ENCODE data around the gene OR5H2. TPM values are rescaled to one million over a fixed set of nuclear protein-coding genes. Genes with fewer than 3 reads are reported as not detected.
"Not testable (repeated sequence)": the region's sequence is repeated elsewhere in the genome, so short reads cannot be mapped to it uniquely, and the experiment has no call there.

OR5H2 gene
- total RNA-seq, 6 experiments from 2014 or later = not detected

- ATAC-seq = no peak
- Histone ChIP-seq H3K4me3 (no peak overlapping the region), H3K27ac (no peak overlapping the region), H3K4me1 (no peaks in the 10 kb centered on the region), H3K36me3 (no peaks in the 10 kb centered on the region), H3K27me3 (no peaks in the 10 kb centered on the region), H3K9me3 (no peaks in the 10 kb centered on the region)
- DNase-seq = no peak
- intact Hi-C loops (cut with DNase I) = no loop called here
- 75% methylated on average over 6 of the region's 10 CpGs for whole genome bisulfite sequencing (ENCODE audit: insufficient coverage, low coverage, low lambda C conversion rate, missing lambda C conversion rate)
- TF ChIP-seq CTCF (IDR thresholded peaks at IDR 0.05) = no peak
- no peak for TF ChIP-seq POLR2A (IDR thresholded peaks at IDR 0.05)
Measured at GRCh38 chr3:98246142-98246541, 36.2 kb upstream of the OR5H2 start.

GRCh38 chr3:98256026-98256425 is 26.3 kb upstream of the OR5H2 start:
- H3K27me3 ChIP-seq; H3K36me3 ChIP-seq; DNase-seq; intact Hi-C loops (cut with DNase I); H3K4me3 ChIP-seq; H3K9me3 ChIP-seq; H3K27ac ChIP-seq; ATAC-seq; H3K4me1 ChIP-seq: not testable (repeated sequence)
- 40% methylated on average over 3 of the region's 5 CpGs for WGBS (ENCODE audit: insufficient coverage, low coverage, low lambda C conversion rate, missing lambda C conversion rate)

- no peak overlapping the region for H3K4me3 ChIP-seq
- no peak overlapping the region for H3K27ac ChIP-seq
- H3K9me3 ChIP-seq = no peaks in the 10 kb centered on the region
- DNase-seq (no peak), ATAC-seq (no peak)
- intact Hi-C loops (cut with DNase I) = no loop called here
- H3K4me1 ChIP-seq = no peaks in the 10 kb centered on the region
- no peaks in the 10 kb centered on the region for H3K27me3 ChIP-seq
- TF ChIP-seq POLR2A (IDR thresholded peaks at IDR 0.05) = no peak
- peak in 1 of 4 donors; percentile 7 for TF ChIP-seq CTCF (IDR thresholded peaks at IDR 0.05)
- no peaks in the 10 kb centered on the region for H3K36me3 ChIP-seq
- WGBS (ENCODE audit: insufficient coverage, low coverage, low lambda C conversion rate, missing lambda C conversion rate) = 83% methylated on average over 1 of the region's 2 CpGs
Measured at GRCh38 chr3:98259707-98260106, 22.6 kb upstream of the OR5H2 start.

- no peaks in the 10 kb centered on the region for H3K36me3 ChIP-seq
- TF ChIP-seq POLR2A (IDR thresholded peaks at IDR 0.05) (no peak), CTCF (IDR thresholded peaks at IDR 0.05) (no peak)
- no peaks in the 10 kb centered on the region for H3K27me3 ChIP-seq
- no peaks in the 10 kb centered on the region for H3K9me3 ChIP-seq
- intact Hi-C loops (cut with DNase I) = no loop called here
- DNase-seq (no peak), ATAC-seq (no peak)
- no peak overlapping the region for H3K27ac ChIP-seq
- 52% methylated on average over 2 of the region's 2 CpGs for WGBS (ENCODE audit: insufficient coverage, low coverage, low lambda C conversion rate, missing lambda C conversion rate)
- no peaks in the 10 kb centered on the region for H3K4me1 ChIP-seq
- H3K4me3 ChIP-seq = no peak overlapping the region
Measured at GRCh38 chr3:98262046-98262445, 20.3 kb upstream of the OR5H2 start.

GRCh38 chr3:98263944-98264343 is 18.4 kb upstream of the OR5H2 start, which contains the start of gene OR5H6:
Gene OR5H6 (plus strand): TSS chr3:98264244. CDS start chr3:98264333, 89 bp downstream.
- Histone ChIP-seq H3K27me3 (no peaks in the 10 kb centered on the region), H3K27ac (no peak within 1 kb of the TSS), H3K9me3 (no peaks in the 10 kb centered on the region), H3K4me3 (no peak within 1 kb of the TSS), H3K36me3 (no peaks in the 10 kb centered on the region), H3K4me1 (no peaks in the 10 kb centered on the region)
- ATAC-seq (no peak), DNase-seq (no peak)
- intact Hi-C loops (cut with DNase I) = no loop called here
- TF ChIP-seq POLR2A (IDR thresholded peaks at IDR 0.05) = no peak
- WGBS (ENCODE audit: insufficient coverage, low coverage, low lambda C conversion rate, missing lambda C conversion rate) = 42% methylated on average over 3 of the region's 3 CpGs

GRCh38 chr3:98269846-98270245 is 12.5 kb upstream of the OR5H2 start:
- intact Hi-C loops (cut with DNase I) = no loop called here
- no peaks in the 10 kb centered on the region for H3K4me1 ChIP-seq
- H3K27ac ChIP-seq = no peak overlapping the region
- no peak for ATAC-seq
- DNase-seq = no peak
- WGBS (ENCODE audit: insufficient coverage, low coverage, low lambda C conversion rate, missing lambda C conversion rate) = 62% methylated on average over 3 of the region's 3 CpGs
- no peak overlapping the region for H3K4me3 ChIP-seq
- TF ChIP-seq CTCF (IDR thresholded peaks at IDR 0.05) (no peak), POLR2A (IDR thresholded peaks at IDR 0.05) (no peak)
- H3K27me3 ChIP-seq = no peaks in the 10 kb centered on the region
- H3K36me3 ChIP-seq = no peaks in the 10 kb centered on the region
- H3K9me3 ChIP-seq = no peaks in the 10 kb centered on the region
